Middle frontal gyrus (tissue), 1 donor: ENCODE measurements around the gene PMAIP1.

Experiments used
- DNase-seq: peaks from one replicate; pipeline ENCODE4 v3.0.0-alpha.2; 2015; ENCODE audit warnings: low spot score; ENCODE audit errors: extremely low spot score

Gene PMAIP1

GRCh38 chr18:59911600-59911999, 11.8 kb downstream of the PMAIP1 start:
- no peak for DNase-seq

GRCh38 chr18:59912007-59912550, 12.3 kb downstream of the PMAIP1 start:
- DNase-seq: no peak

- DNase-seq: no peak
Observed at GRCh38 chr18:59915606-59916005, 15.8 kb downstream of the PMAIP1 start.

GRCh38 chr18:59916746-59917145, 16.9 kb downstream of the PMAIP1 start:
- no peak for DNase-seq

GRCh38 chr18:59917422-59917821, 17.6 kb downstream of the PMAIP1 start:
- DNase-seq: no peak

- no peak for DNase-seq
Observed at GRCh38 chr18:59918320-59918755, 18.5 kb downstream of the PMAIP1 start.

- no peak for DNase-seq
Observed at GRCh38 chr18:59918997-59919396, 19.2 kb downstream of the PMAIP1 start.

- DNase-seq: no peak
Observed at GRCh38 chr18:59921384-59921891, 21.6 kb downstream of the PMAIP1 start.

GRCh38 chr18:59923539-59924196, 23.9 kb downstream of the PMAIP1 start:
- DNase-seq: no peak

GRCh38 chr18:59926131-59926530, 26.3 kb downstream of the PMAIP1 start:
- no peak for DNase-seq

- DNase-seq: no peak
Observed at GRCh38 chr18:59927246-59927825, 27.5 kb downstream of the PMAIP1 start.

- no peak for DNase-seq
Observed at GRCh38 chr18:59928201-59928600, 28.4 kb downstream of the PMAIP1 start.

GRCh38 chr18:59929621-59930295, 30.0 kb downstream of the PMAIP1 start:
- DNase-seq: no peak

- no peak for DNase-seq
Observed at GRCh38 chr18:59932401-59932800, 32.6 kb downstream of the PMAIP1 start.

GRCh38 chr18:59938676-59939075, 38.9 kb downstream of the PMAIP1 start:
- DNase-seq: no peak

GRCh38 chr18:59939127-59939526, 39.3 kb downstream of the PMAIP1 start:
- DNase-seq: no peak

GRCh38 chr18:59940068-59940467, 40.3 kb downstream of the PMAIP1 start:
- DNase-seq: no peak

GRCh38 chr18:59941331-59941730, 41.5 kb downstream of the PMAIP1 start:
- DNase-seq: no peak

GRCh38 chr18:59942601-59943000, 42.8 kb downstream of the PMAIP1 start:
- DNase-seq: no peak

- no peak for DNase-seq
Observed at GRCh38 chr18:59945544-59945943, 45.7 kb downstream of the PMAIP1 start.

- no peak for DNase-seq
Observed at GRCh38 chr18:59950215-59950944, 50.6 kb downstream of the PMAIP1 start.

GRCh38 chr18:59951591-59951990, 51.8 kb downstream of the PMAIP1 start:
- DNase-seq: no peak
